GM10847 (cell line): Measurements from ENCODE around the gene NKX2-4.

ENCODE experiments used
- POLR2A ChIP-seq: IDR thresholded peaks from 2 replicates; pipeline ENCODE4 v1.6.1; 2011; ENCODE audit not compliant: insufficient read length; ENCODE audit errors: extremely low read depth

The NKX2-4 gene

GRCh38 chr20:21378259-21378658, 19.1 kb downstream of the NKX2-4 start:
- no peak for TF ChIP-seq POLR2A

- TF ChIP-seq POLR2A = no peak
Measured at GRCh38 chr20:21377701-21378100, 19.6 kb downstream of the NKX2-4 start.

GRCh38 chr20:21376626-21377025, 20.7 kb downstream of the NKX2-4 start:
- no peak for TF ChIP-seq POLR2A

GRCh38 chr20:21373436-21373835, 23.9 kb downstream of the NKX2-4 start:
- no peak for TF ChIP-seq POLR2A

- no peak for TF ChIP-seq POLR2A
Measured at GRCh38 chr20:21372016-21372415, 25.3 kb downstream of the NKX2-4 start.

GRCh38 chr20:21371193-21371592, 26.1 kb downstream of the NKX2-4 start:
- no peak for TF ChIP-seq POLR2A

GRCh38 chr20:21368791-21369190, 28.5 kb downstream of the NKX2-4 start:
- TF ChIP-seq POLR2A = no peak

- TF ChIP-seq POLR2A = no peak
Measured at GRCh38 chr20:21365771-21366170, 31.6 kb downstream of the NKX2-4 start.

- no peak for TF ChIP-seq POLR2A
Measured at GRCh38 chr20:21364413-21364812, 32.9 kb downstream of the NKX2-4 start.

GRCh38 chr20:21361266-21361665, 36.1 kb downstream of the NKX2-4 start:
- no peak for TF ChIP-seq POLR2A

GRCh38 chr20:21360705-21361104, 36.6 kb downstream of the NKX2-4 start:
- TF ChIP-seq POLR2A = no peak

GRCh38 chr20:21358737-21359136, 38.6 kb downstream of the NKX2-4 start:
- no peak for TF ChIP-seq POLR2A

- no peak for TF ChIP-seq POLR2A
Measured at GRCh38 chr20:21357844-21358243, 39.5 kb downstream of the NKX2-4 start.

- TF ChIP-seq POLR2A = no peak
Measured at GRCh38 chr20:21356386-21356785, 40.9 kb downstream of the NKX2-4 start.

GRCh38 chr20:21355981-21356380, 41.3 kb downstream of the NKX2-4 start:
- TF ChIP-seq POLR2A = no peak

GRCh38 chr20:21353236-21353635, 44.1 kb downstream of the NKX2-4 start:
- no peak for TF ChIP-seq POLR2A

GRCh38 chr20:21352703-21353102, 44.6 kb downstream of the NKX2-4 start:
- no peak for TF ChIP-seq POLR2A
